Left ventricle myocardium inferior (tissue), 1 donor: ENCODE data around the gene SERINC5. TPM values are rescaled to one million over a fixed set of nuclear protein-coding genes. Genes with fewer than 3 reads are reported as not detected.
"Not testable (repeated sequence)": the region's sequence is repeated elsewhere in the genome, so short reads cannot be mapped to it uniquely, and the experiment has no call there.

Source experiments
- DNase-seq: peaks from one replicate; pipeline ENCODE4 v3.0.0-alpha.2; 2020
- H3K27ac ChIP-seq: fragments of 200-600 bp; replicated peaks from 2 replicates; pipeline ENCODE4 v1.8.0; 2021
- H3K27me3 ChIP-seq: fragments of 200-600 bp; 2 replicates; pipeline ENCODE4 v1.8.0; 2021; ENCODE audit warnings: low read depth
- H3K36me3 ChIP-seq: fragments of 200-600 bp; 2 replicates; pipeline ENCODE4 v1.8.0; 2021
- H3K4me1 ChIP-seq: fragments of 200-600 bp; 2 replicates; pipeline ENCODE4 v1.8.0; 2021
- H3K4me3 ChIP-seq: fragments of 200-600 bp; 2 replicates; pipeline ENCODE4 v1.8.0; 2021; ENCODE audit warnings: mild to moderate bottlenecking, moderate library complexity
- H3K9me3 ChIP-seq: fragments of 200-600 bp; replicated peaks from 2 replicates; pipeline ENCODE4 v1.8.0; 2021
- CTCF ChIP-seq: fragments of 200-600 bp; IDR thresholded peaks from 2 replicates; pipeline ENCODE4 v1.8.0; 2021; ENCODE audit warnings: antibody characterized with exemption, mild to moderate bottlenecking, borderline replicate concordance
- intact Hi-C: fragments of 100-400 bp; cut with micrococcal nuclease; formaldehyde crosslinking; loops from one replicate; pipeline ENCODE4 v1.11.0; 2022
- long read RNA-seq: library from polyadenylated mRNA; unstranded; transcript quantifications from one replicate; pipeline ENCODE4 v2.0.0, GENCODE V29; 2021
- total RNA-seq: library from RNA; stranded (reverse); fragmentation: NEBNext Ultra II Directional; extraction: Animal tissue kit (Norgen Biotek cat#: 25700); gene quantifications from one replicate; pipeline ENCODE4 v1.2.1, GENCODE V29; 2021
- donor health status: DM: no; HTN: yes; CAD: no; lungs with severe emphysema.

SERINC5 gene
- 12.2 TPM for total RNA-seq
- long read RNA-seq, partial matches to known transcripts, result 1 of 1 reads
- long read RNA-seq, other reads (novel, unspliced or antisense), result 0 of 1 reads

DNA sequence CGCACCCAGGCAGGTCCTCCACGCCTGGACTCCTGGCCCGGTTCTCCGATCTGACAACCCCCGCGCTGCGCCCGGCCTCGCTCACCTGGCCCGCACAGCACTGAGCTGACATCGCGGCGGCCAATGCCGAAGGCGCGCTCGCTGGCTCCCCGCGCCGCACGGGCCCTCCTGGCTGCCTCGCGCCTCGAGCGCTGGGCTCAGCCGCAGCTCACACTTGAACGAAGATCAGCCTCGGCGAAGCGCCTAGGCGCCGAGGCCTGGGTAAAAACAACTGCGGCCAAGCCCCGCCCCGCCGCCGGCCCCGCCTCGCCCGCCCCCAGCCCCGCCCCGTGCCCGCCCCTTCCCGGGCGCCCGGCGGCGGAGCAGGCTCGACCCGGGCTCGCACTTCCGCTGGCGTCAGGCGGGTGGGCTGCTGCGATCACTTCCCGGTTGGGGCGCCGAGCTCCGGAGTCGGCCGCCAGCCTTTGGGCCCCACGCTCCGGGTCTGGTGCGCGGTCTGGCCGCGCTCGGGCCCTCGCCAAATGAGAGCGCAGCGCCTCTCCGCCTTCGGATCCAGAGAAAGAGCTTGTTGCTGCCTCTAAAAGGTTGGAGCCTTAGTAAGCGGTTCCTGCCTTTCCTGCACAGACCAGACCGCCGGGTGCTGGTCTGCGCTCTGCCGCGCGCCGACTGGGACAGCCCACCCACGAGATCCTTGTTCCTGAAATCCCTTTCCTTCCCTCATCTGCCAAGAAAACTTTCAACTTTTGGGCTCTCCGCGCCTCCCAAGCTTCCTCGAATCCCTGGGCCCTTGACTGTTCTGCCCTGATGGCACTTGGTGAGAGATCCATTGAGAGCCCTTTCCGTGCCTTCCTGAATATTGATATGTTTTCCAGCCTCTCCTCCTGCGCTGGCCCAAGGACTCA lies at the start of gene SERINC5:
Gene SERINC5 (minus strand): TSS at position 238 of the 902 bp plus-strand sequence. CDS start 126 bp downstream, at position 112.
- peak; percentile 90 for DNase-seq
- H3K4me3 ChIP-seq, result peak within 1 kb of the TSS; percentile 91
- intact Hi-C loops, result no loop called here
- peaks cover 53% of the 10 kb centered on the region for H3K4me1 ChIP-seq
- H3K36me3 ChIP-seq, result no peaks in the 10 kb centered on the region
- peak within 1 kb of the TSS; percentile 98 for H3K27ac ChIP-seq
- H3K27me3 ChIP-seq, result no peaks in the 10 kb centered on the region
- no peak for TF ChIP-seq CTCF
- H3K9me3 ChIP-seq, result no peaks in the 10 kb centered on the region

GRCh38 chr5:80302636-80303035 lies 46.8 kb upstream of the SERINC5 start:
- intact Hi-C loops, result no loop called here
- no peak for TF ChIP-seq CTCF
- no peak for DNase-seq

GRCh38 chr5:80301342-80301741 lies 45.5 kb upstream of the SERINC5 start:
- H3K36me3 ChIP-seq, H3K4me3 ChIP-seq, H3K4me1 ChIP-seq, DNase-seq, intact Hi-C loops, H3K9me3 ChIP-seq, H3K27me3 ChIP-seq, H3K27ac ChIP-seq: not testable (repeated sequence)

More at GRCh38 chr5:80302636-80303035, 46.8 kb upstream of the SERINC5 start:
- no peak overlapping the region for H3K4me3 ChIP-seq
- no peak overlapping the region for H3K27ac ChIP-seq
- H3K4me1 ChIP-seq, result no peaks in the 10 kb centered on the region
- H3K27me3 ChIP-seq, result no peaks in the 10 kb centered on the region
- H3K36me3 ChIP-seq, result no peaks in the 10 kb centered on the region
- H3K9me3 ChIP-seq, result no peaks in the 10 kb centered on the region

DNA sequence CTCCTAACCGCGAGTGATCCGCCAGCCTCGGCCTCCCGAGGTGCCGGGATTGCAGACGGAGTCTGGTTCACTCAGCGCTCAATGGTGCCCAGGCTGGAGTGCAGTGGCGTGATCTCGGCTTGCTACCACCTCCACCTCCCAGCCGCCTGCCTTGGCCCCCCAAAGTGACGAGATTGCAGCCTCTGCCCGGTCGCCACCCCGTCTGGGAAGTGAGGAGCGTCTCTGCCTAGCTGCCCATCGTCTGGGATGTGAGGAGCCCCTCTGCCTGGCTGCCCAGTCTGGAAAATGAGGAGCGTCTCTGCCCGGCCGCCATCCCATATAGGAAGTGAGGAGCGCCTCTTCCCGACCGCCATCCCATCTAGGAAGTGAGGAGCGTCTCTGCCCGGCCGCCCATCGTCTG lies 44.9 kb upstream of the SERINC5 start:
- H3K27ac ChIP-seq, intact Hi-C loops: not testable (repeated sequence)

DNA sequence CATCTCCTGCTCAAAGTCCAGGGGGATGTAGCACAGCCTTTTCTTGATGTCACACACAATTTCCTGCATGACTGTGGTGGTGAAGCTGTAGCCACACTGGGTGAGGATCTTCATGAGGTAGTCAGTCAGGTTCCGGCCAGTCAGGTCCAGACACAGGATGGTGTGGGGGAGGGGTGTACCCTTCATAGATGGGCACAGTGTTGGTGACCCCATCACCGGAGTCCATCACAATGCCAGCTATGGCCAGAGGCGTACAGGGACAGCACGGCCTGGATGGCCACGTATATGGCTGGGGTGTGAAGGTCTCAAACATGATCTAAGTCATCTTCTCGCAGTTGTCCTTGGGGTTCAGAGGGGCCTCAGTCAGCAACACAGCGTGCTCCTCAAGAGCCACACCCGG lies 44.3 kb upstream of the SERINC5 start:
- Histone ChIP-seq H3K36me3 (no peaks in the 10 kb centered on the region), H3K27me3 (no peaks in the 10 kb centered on the region), H3K4me1 (no peaks in the 10 kb centered on the region), H3K27ac (no peak overlapping the region), H3K4me3 (no peak overlapping the region), H3K9me3 (no peaks in the 10 kb centered on the region)
- intact Hi-C loops, result no loop called here
- no peak for DNase-seq
- no peak for TF ChIP-seq CTCF

More for the DNA sequence above, 44.9 kb upstream of the SERINC5 start:
- H3K4me3 ChIP-seq, H3K36me3 ChIP-seq, DNase-seq, H3K9me3 ChIP-seq, H3K27me3 ChIP-seq, H3K4me1 ChIP-seq: not testable (repeated sequence)

DNA sequence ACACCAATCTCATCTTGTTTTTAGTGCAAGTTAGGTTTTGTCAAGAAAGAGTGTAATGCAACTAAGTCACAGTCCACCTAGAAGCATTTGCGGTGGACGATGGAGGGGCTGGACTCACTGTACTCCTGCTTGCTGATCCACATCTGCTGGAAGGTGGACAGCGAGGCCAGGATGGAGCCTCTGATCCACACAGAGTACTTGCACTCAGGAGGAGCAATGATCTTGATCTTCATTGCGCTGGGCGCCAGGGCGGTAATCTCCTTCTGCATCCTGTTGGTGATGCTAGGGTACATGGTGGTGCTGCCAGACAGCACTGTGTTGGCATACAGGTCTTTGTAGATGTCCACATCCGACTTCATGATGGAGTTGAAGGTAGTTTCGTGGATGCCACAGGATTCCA lies 43.8 kb upstream of the SERINC5 start:
- DNase-seq, result no peak
- intact Hi-C loops, result no loop called here
- H3K36me3 ChIP-seq, result no peaks in the 10 kb centered on the region
- H3K4me3 ChIP-seq, result no peak overlapping the region
- H3K4me1 ChIP-seq, result no peaks in the 10 kb centered on the region
- no peak overlapping the region for H3K27ac ChIP-seq
- TF ChIP-seq CTCF, result no peak
- H3K9me3 ChIP-seq, result no peaks in the 10 kb centered on the region
- H3K27me3 ChIP-seq, result no peaks in the 10 kb centered on the region
